Fibroblast of lung (primary cell): ENCODE data around the gene FNDC3B. TPM values are rescaled to one million over a fixed set of nuclear protein-coding genes. Genes with fewer than 3 reads are reported as not detected.

Experiments used
- DNase-seq, 2 donors: peaks; one replicate each; pipeline versions ENCODE4 v3.0.0 to v3.0.0-alpha.2; 2010; ENCODE audit warnings: low read depth in 2 of 2
- H2AFZ ChIP-seq: 2 replicates; pipeline ENCODE4 v1.5.1; 2012; ENCODE audit warnings: low read length, control low read depth, inconsistent platforms
- H3K27ac ChIP-seq: 2 replicates; pipeline ENCODE4 v1.5.1; 2011; ENCODE audit warnings: low read length, control low read depth; ENCODE audit not compliant: insufficient read depth
- H3K27me3 ChIP-seq: 2 replicates; pipeline ENCODE4 v1.5.1; 2011; ENCODE audit warnings: mild to moderate bottlenecking, low read length; ENCODE audit not compliant: control insufficient read depth, insufficient read depth
- H3K36me3 ChIP-seq: 2 replicates; pipeline ENCODE4 v1.5.1; 2011; ENCODE audit warnings: low read length; ENCODE audit not compliant: control insufficient read depth, insufficient read depth
- H3K4me1 ChIP-seq: 2 replicates; pipeline ENCODE4 v1.5.1; 2011; ENCODE audit warnings: low read length; ENCODE audit not compliant: control insufficient read depth, insufficient read depth; ENCODE audit errors: extremely low read depth
- H3K4me2 ChIP-seq: 2 replicates; pipeline ENCODE4 v1.5.1; 2011; ENCODE audit warnings: low read length, control low read depth; ENCODE audit not compliant: insufficient read depth; ENCODE audit errors: extremely low read depth
- H3K4me3 ChIP-seq, 4 experiments: fragments of 200-600 bp in 1 of 4; sonication (generic) in 1 of 4; replicated peaks in 1 of 4; 2 replicates each; pipeline ENCODE4 v1.5.1; 2011 to 2016; ENCODE audit warnings: low read length in 4 of 4, low read depth in 3 of 4, mild to moderate bottlenecking in 3 of 4, control low read depth in 2 of 4, inconsistent platforms in 1 of 4, mixed read lengths in 1 of 4; ENCODE audit not compliant: insufficient read depth in 1 of 4; ENCODE audit errors: control extremely low read depth in 1 of 4
- H3K79me2 ChIP-seq: 2 replicates; pipeline ENCODE4 v1.5.1; 2012; ENCODE audit warnings: mild to moderate bottlenecking, low read length, inconsistent platforms; ENCODE audit not compliant: control insufficient read depth, insufficient read depth
- H3K9ac ChIP-seq: 2 replicates; pipeline ENCODE4 v1.5.1; 2011; ENCODE audit warnings: mild to moderate bottlenecking, low read length, control low read depth; ENCODE audit not compliant: insufficient read depth
- H3K9me3 ChIP-seq: 2 replicates; pipeline ENCODE4 v1.5.1; 2012; ENCODE audit warnings: low read depth, low read length; ENCODE audit not compliant: control insufficient read depth, insufficient read depth
- H4K20me1 ChIP-seq: 2 replicates; pipeline ENCODE4 v1.5.1; 2011; ENCODE audit warnings: low read length; ENCODE audit not compliant: control insufficient read depth, insufficient read depth; ENCODE audit errors: extremely low read depth
- EZH2 ChIP-seq: IDR thresholded peaks from 2 replicates; pipeline ENCODE4 v1.5.1; 2012; ENCODE audit warnings: low read length, control low read depth, mild to moderate bottlenecking; ENCODE audit errors: missing control alignments
- polyA plus RNA-seq, 2 donors: library from polyadenylated mRNA; depleted of rRNA in 1 of 2; stranded (reverse) in 1 of 2; unstranded in 1 of 2; fragments of >200 nt; gene quantifications; 2 replicates each; pipeline ENCODE4 v1.2.1, GENCODE V29; 2011 to 2012; ENCODE audit warnings: missing spikeins in 1 of 2
- total RNA-seq: library from RNA; depleted of rRNA; stranded (reverse); fragments of >200 nt; gene quantifications from 2 replicates; pipeline ENCODE4 v1.2.1, GENCODE V29; 2014
- TF ChIP-seq, protein P1 (sequence below), 2 donors: IDR thresholded peaks in 1 of 2; conservative IDR thresholded peaks in 1 of 2; 1 replicate in 1 of 2; 2 replicates in 1 of 2; pipeline ENCODE4 v1.5.1; 2011 to 2012; ENCODE audit warnings: low read length in 2 of 2, control low read depth in 1 of 2, inconsistent platforms in 1 of 2, low read depth in 1 of 2, mild to moderate bottlenecking in 1 of 2

The FNDC3B gene
- total and polyA plus RNA-seq, 2 donors (not counting 1 experiment from before 2014, with no cell fraction given) = 26.1 to 76.8 TPM

DNA sequence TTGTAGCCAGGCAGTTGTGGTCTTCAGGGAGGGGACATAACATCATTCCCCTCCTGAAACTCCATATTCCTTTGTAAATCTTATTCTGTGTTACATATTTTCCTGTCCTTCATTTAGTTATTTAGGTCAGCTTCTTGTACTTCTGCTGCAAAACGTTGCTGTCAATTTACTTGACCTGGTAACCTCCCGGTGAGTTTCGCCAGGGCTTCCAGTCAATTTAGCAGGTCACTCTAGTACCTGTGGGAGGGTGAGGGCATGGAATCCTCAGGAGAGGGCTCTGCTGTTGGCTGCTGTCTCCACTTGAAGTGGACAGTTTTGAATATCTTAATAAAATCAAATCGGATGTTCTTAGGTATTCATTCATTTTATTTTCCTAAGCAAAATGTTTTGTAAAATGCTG lies 29.6 kb downstream of the FNDC3B start:
- Histone ChIP-seq H3K9ac (no peak overlapping the region), H2AFZ (no peak overlapping the region), H3K4me3 (no peak overlapping the region), H3K4me1 (peaks cover 15% of the 10 kb centered on the region), H3K36me3 (peaks cover 5% of the 10 kb centered on the region), H3K27ac (no peak overlapping the region), H4K20me1 (peaks cover 4% of the 10 kb centered on the region), H3K79me2 (peaks cover 94% of the 10 kb centered on the region), H3K4me2 (no peak overlapping the region), H3K9me3 (no peaks in the 10 kb centered on the region), H3K27me3 (no peaks in the 10 kb centered on the region)
- TF ChIP-seq, protein P1, sequence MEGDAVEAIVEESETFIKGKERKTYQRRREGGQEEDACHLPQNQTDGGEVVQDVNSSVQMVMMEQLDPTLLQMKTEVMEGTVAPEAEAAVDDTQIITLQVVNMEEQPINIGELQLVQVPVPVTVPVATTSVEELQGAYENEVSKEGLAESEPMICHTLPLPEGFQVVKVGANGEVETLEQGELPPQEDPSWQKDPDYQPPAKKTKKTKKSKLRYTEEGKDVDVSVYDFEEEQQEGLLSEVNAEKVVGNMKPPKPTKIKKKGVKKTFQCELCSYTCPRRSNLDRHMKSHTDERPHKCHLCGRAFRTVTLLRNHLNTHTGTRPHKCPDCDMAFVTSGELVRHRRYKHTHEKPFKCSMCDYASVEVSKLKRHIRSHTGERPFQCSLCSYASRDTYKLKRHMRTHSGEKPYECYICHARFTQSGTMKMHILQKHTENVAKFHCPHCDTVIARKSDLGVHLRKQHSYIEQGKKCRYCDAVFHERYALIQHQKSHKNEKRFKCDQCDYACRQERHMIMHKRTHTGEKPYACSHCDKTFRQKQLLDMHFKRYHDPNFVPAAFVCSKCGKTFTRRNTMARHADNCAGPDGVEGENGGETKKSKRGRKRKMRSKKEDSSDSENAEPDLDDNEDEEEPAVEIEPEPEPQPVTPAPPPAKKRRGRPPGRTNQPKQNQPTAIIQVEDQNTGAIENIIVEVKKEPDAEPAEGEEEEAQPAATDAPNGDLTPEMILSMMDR (conservative IDR thresholded peaks at IDR 0.05 in 1 of 2, IDR thresholded peaks at IDR 0.05 in 1 of 2; ENCODE audit: low read depth in 1 of 2, low read length in 2 of 2) = no peak
- no peak for TF ChIP-seq EZH2
- no peak for DNase-seq

DNA sequence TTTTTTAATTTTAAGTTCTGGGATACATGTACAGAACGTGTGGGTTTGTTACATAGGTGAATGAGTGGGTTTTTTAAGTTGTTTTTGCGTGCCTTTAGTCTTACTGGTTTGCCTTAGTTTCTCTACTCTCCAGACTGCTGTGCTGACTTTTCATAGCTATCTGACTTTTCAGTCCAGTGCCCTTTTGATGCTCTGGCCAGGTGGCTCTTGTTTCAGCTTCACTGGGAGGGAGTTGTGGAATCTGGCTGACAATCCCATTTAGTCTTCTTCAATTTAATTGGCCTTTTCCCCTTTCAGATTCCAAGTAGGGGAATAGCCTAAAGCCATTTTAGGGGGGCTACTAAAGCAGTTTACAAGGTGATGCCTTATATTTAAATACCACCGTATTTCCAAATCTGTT lies 30.1 kb downstream of the FNDC3B start:
- no peak for DNase-seq
- no peak overlapping the region for H3K27ac ChIP-seq
- peaks cover 94% of the 10 kb centered on the region for H3K79me2 ChIP-seq
- TF ChIP-seq, protein P1 (conservative IDR thresholded peaks at IDR 0.05 in 1 of 2, IDR thresholded peaks at IDR 0.05 in 1 of 2; ENCODE audit: low read depth in 1 of 2, low read length in 2 of 2) = no peak
- TF ChIP-seq EZH2 = no peak
- peaks cover 4% of the 10 kb centered on the region for H4K20me1 ChIP-seq
- H3K36me3 ChIP-seq = peaks cover 5% of the 10 kb centered on the region
- H2AFZ ChIP-seq = no peak overlapping the region
- H3K27me3 ChIP-seq = no peaks in the 10 kb centered on the region
- no peak overlapping the region for H3K4me2 ChIP-seq
- no peak overlapping the region for H3K9ac ChIP-seq
- no peaks in the 10 kb centered on the region for H3K9me3 ChIP-seq
- H3K4me1 ChIP-seq = peaks cover 15% of the 10 kb centered on the region
- no peak overlapping the region for H3K4me3 ChIP-seq

DNA sequence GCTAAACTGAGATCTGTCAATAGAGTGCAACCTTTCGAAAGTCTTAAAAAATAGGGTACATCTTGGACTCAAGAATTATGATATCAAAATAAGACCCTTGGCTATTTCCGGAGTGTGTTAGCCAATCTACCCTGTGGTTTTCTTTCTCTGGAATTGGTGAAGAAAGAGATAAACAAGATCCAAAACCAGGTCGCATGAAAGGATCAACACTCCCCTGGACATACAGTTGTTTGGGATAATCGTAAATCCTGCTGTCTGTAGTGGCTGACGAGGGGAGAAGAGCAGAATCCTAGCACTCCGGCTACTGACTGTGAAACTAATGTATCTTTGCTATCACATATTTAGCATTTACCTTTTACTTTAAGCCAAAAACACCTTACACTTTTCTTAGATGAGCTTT lies 30.9 kb downstream of the FNDC3B start:
- DNase-seq = no peak
- Histone ChIP-seq H3K4me3 (no peak overlapping the region), H3K9ac (no peak overlapping the region)

More for the DNA sequence above, 30.9 kb downstream of the FNDC3B start:
- Histone ChIP-seq H3K4me2 (no peak overlapping the region), H3K27ac (no peak overlapping the region), H3K27me3 (no peaks in the 10 kb centered on the region), H3K9me3 (no peaks in the 10 kb centered on the region), H4K20me1 (peaks cover 4% of the 10 kb centered on the region), H3K79me2 (peaks cover 95% of the 10 kb centered on the region), H3K36me3 (peaks cover 5% of the 10 kb centered on the region), H3K4me1 (peaks cover 16% of the 10 kb centered on the region), H2AFZ (no peak overlapping the region)
- TF ChIP-seq EZH2 = no peak
- TF ChIP-seq, protein P1 (conservative IDR thresholded peaks at IDR 0.05 in 1 of 2, IDR thresholded peaks at IDR 0.05 in 1 of 2; ENCODE audit: low read depth in 1 of 2, low read length in 2 of 2) = no peak
